Hepatocyte (in vitro differentiated cells): ENCODE measurements around the gene EFNB3.

Source experiments
- CTCF ChIP-seq: fragments of 200-600 bp; sonication (generic); IDR thresholded peaks from 2 replicates; pipeline ENCODE4 v1.5.1; 2016; ENCODE audit warnings: antibody characterized with exemption, mild to moderate bottlenecking; ENCODE audit not compliant: poor library complexity
- EZH2 ChIP-seq: fragments of 200-600 bp; sonication (generic); IDR thresholded peaks from 2 replicates; pipeline ENCODE4 v1.6.1; 2016; ENCODE audit warnings: antibody characterized with exemption, mild to moderate bottlenecking, borderline replicate concordance
- EZH2phosphoT487 ChIP-seq: fragments of 200-600 bp; sonication (generic); IDR thresholded peaks from one replicate; pipeline ENCODE4 v1.6.1; 2018; ENCODE audit warnings: antibody characterized with exemption, mild to moderate bottlenecking, low read depth, moderate library complexity; ENCODE audit not compliant: unreplicated experiment, severe bottlenecking

GRCh38 chr17:7677388-7678067 is 27.5 kb upstream of the EFNB3 start:
- TF ChIP-seq EZH2phosphoT487 (no peak), CTCF (no peak), EZH2 (no peak)
